Measurements from ENCODE around the gene CERK.

GRCh38 chr22:46739094-46739870 lies 1.2 kb upstream of the CERK start:
- TF ChIP-seq CTCF (IDR thresholded peaks at IDR 0.05) (no peak), POLR2A (IDR thresholded peaks at IDR 0.05) (no peak)
